ENCODE measurements around the gene CHP1. TPM values are rescaled to one million over a fixed set of nuclear protein-coding genes. Genes with fewer than 3 reads are reported as not detected.
"Not testable (repeated sequence)": the region's sequence is repeated elsewhere in the genome, so short reads cannot be mapped to it uniquely, and the experiment has no call there.

CHP1 gene
- total and polyA plus RNA-seq, 9 of the 15 experiments (the other 6 are each of a cell fraction or from before 2014, with no cell fraction given): 31.7 to 83.4 (median 67.6) TPM

DNA sequence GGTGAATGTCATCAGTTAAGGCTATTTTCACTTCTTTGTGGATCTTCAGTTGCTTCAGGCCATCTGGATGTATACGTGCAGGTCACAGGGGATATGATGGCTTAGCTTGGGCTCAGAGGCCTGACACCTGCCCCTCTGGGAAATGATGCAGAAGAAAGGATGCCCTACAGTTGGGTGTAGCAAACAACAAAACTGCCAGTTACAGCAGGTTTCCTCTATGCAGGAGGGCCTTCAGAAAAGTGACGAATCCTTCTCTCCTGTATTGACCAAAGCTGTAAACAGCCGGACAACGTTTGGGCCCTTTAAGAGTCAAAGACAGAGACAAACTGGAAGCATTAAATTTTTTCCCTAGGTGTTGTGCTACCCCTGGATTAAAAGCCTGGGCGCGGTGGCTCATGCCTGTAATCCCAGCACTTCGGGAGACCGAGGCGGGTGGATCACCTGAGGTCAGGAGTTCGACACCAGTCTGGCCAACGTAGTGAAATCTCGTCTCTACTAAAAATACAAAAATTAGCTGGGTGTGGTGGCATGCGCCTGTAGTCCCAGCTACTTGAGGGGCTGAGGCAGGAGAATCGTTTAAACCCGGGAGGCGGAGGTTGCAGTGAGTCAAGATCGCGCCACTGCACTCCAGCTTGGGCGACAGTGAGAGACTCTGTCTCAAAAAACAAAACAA, 52.0 kb downstream of the CHP1 start (continued):
- peak; percentile 48; the same call in 1 of the 2 replicates for TF ChIP-seq DMBX1 (CRISPR knock-in tag; IDR thresholded peaks at IDR 0.05; ENCODE audit: borderline replicate concordance)
- TF ChIP-seq NR4A1 (CRISPR knock-in tag; IDR thresholded peaks at IDR 0.05): not testable (repeated sequence)
- peak; percentile 67; the same call in 1 of the 2 replicates for TF ChIP-seq NR4A1 (tag; IDR thresholded peaks at IDR 0.05)
- TF ChIP-seq ZNF431 (CRISPR knock-in tag; IDR thresholded peaks at IDR 0.05): 0 out of 2 replicates have a peak, but pooled peaks have one; percentile 15
- TF ChIP-seq MIER1 (IDR thresholded peaks at IDR 0.05; ENCODE audit: low read depth): 0 out of 2 replicates have a peak, but pooled peaks have one; percentile 23

GRCh38 chr15:41283653-41284426, 52.8 kb downstream of the CHP1 start:
- Histone ChIP-seq H3K79me2 (ENCODE audit: control insufficient read depth, insufficient read depth, low read length) (peaks cover 53% of the 10 kb centered on the region), H3K36me3 (ENCODE audit: control insufficient read depth, insufficient read depth, low read length) (peaks cover 58% of the 10 kb centered on the region), H3K27ac (ENCODE audit: extremely low read depth, low read depth, low read length) (peak overlapping the region; percentile 98), H2AFZ (ENCODE audit: low read depth, low read length) (peak overlapping the region; percentile 94), H3K4me1 (replicated peaks in 1 of 2; ENCODE audit: control insufficient read depth in 2 of 2, insufficient read depth in 2 of 2, low read length in 2 of 2) (peaks cover 8 to 12% of the 10 kb centered on the region in 2 experiments; a peak in 4 of 5 replicates), H3K9me1 (ENCODE audit: control insufficient read depth, insufficient read depth, low read length) (no peaks in the 10 kb centered on the region), H3K4me2 (ENCODE audit: insufficient read depth, low read length) (peak overlapping the region; percentile 94), H4K20me1 (replicated peaks; ENCODE audit: control insufficient read depth, insufficient read depth, low read length) (peaks cover 4% of the 10 kb centered on the region; the same call in 1 of the 2 replicates), H3K4me3 (peak overlapping the region; percentile 87), H3K9ac (ENCODE audit: insufficient read depth in 1 of 2, low read depth in 2 of 2, low read length in 2 of 2) (peak overlapping the region; percentile 98 to 100), H3K27me3 (ENCODE audit: control insufficient read depth in 2 of 2, insufficient read depth in 2 of 2, low read length in 2 of 2) (no peaks in the 10 kb centered on the region), H3K9me3 (replicated peaks; ENCODE audit: control insufficient read depth, insufficient read depth, low read depth, low read length) (no peaks in the 10 kb centered on the region)
- ChIA-PET CTCF (ENCODE audit: low intra/inter-chr PET ratio) (no interaction called here), POLR2A (interaction anchor here (0.6 to 2.1 kb wide), 13 partner anchors 9 to 1635 kb away, joined by 3 to 9 read pairs (median 3); partner anchors contain the start of genes CCDC32, NUSAP1 and OIP5)
- ATAC-seq (peak; percentile 99), FAIRE-seq (peak; percentile 97), DNase-seq (ENCODE audit: extremely low read depth in 1 of 4, low spot score in 3 of 4) (peak; percentile 99 to 100 (median 99))
- WGBS (ENCODE audit: insufficient coverage, low coverage, missing lambda C conversion rate): under 1% methylated on average over 54 of the region's 61 CpGs
- in situ Hi-C loops (cut with MboI): no loop called here
- intact Hi-C loops (cut with micrococcal nuclease): loop anchor here (2.0 to 5.0 kb wide), 2 partner anchors 48 to 51 kb away; partner anchors contain the start of genes NUSAP1 and OIP5
- BruUV-seq (replicated peaks): no TSS peak
- TF ChIP-seq E2F8 (IDR thresholded peaks at IDR 0.05; ENCODE audit: low read depth, partially characterized antibody): peak; percentile 89
- TF ChIP-seq, protein P1, sequence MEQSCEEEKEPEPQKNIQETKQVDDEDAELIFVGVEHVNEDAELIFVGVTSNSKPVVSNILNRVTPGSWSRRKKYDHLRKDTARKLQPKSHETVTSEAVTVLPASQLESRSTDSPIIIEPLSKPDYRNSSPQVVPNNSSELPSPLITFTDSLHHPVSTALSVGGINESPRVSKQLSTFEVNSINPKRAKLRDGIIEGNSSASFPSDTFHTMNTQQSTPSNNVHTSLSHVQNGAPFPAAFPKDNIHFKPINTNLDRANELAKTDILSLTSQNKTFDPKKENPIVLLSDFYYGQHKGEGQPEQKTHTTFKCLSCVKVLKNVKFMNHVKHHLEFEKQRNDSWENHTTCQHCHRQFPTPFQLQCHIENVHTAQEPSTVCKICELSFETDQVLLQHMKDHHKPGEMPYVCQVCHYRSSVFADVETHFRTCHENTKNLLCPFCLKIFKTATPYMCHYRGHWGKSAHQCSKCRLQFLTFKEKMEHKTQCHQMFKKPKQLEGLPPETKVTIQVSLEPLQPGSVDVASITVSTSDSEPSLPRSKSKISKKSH (CRISPR knock-in tag; IDR thresholded peaks at IDR 0.05): no peak
- TF ChIP-seq, protein P2, sequence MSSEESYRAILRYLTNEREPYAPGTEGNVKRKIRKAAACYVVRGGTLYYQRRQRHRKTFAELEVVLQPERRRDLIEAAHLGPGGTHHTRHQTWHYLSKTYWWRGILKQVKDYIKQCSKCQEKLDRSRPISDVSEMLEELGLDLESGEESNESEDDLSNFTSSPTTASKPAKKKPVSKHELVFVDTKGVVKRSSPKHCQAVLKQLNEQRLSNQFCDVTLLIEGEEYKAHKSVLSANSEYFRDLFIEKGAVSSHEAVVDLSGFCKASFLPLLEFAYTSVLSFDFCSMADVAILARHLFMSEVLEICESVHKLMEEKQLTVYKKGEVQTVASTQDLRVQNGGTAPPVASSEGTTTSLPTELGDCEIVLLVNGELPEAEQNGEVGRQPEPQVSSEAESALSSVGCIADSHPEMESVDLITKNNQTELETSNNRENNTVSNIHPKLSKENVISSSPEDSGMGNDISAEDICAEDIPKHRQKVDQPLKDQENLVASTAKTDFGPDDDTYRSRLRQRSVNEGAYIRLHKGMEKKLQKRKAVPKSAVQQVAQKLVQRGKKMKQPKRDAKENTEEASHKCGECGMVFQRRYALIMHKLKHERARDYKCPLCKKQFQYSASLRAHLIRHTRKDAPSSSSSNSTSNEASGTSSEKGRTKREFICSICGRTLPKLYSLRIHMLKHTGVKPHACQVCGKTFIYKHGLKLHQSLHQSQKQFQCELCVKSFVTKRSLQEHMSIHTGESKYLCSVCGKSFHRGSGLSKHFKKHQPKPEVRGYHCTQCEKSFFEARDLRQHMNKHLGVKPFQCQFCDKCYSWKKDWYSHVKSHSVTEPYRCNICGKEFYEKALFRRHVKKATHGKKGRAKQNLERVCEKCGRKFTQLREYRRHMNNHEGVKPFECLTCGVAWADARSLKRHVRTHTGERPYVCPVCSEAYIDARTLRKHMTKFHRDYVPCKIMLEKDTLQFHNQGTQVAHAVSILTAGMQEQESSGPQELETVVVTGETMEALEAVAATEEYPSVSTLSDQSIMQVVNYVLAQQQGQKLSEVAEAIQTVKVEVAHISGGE (CRISPR knock-in tag; IDR thresholded peaks at IDR 0.05): no peak
- peak; percentile 68 for TF ChIP-seq FIP1L1 (IDR thresholded peaks at IDR 0.05; ENCODE audit: low read depth, low read length, poor library complexity, severe bottlenecking)

Data from K562 (cell line).